Spleen (tissue), 7 donors: ENCODE measurements around the gene MYLK.

Experiments used
- POLR2AphosphoS5 ChIP-seq, 3 donors: sonication (generic); formaldehyde crosslinking; IDR thresholded peaks; one replicate each; pipeline ENCODE4 v1.5.1; 2017; ENCODE audit warnings: antibody characterized with exemption in 3 of 3
- TF ChIP-seq, protein P1 (sequence below), 11 experiments: fragments of 200-600 bp in 7 of 11; fragments of 450-650 bp in 4 of 11; sonication (generic) in 4 of 11; IDR thresholded peaks in 8 of 11; conservative IDR thresholded peaks in 3 of 11; 1 replicate in 7 of 11; 2 replicates in 4 of 11; pipeline versions ENCODE4 v1.4.0 to v1.8.0; 2016 to 2021; ENCODE audit warnings: antibody characterized with exemption in 11 of 11, inconsistent platforms in 4 of 11, mild to moderate bottlenecking in 1 of 11
- donor health status: DM: no; HTN: no; CAD: no; lungs with moderate emphysema.
- donor health status: DM: no; HTN: no; CAD: no.
- donor health status: DM: no; HTN: no; CAD: no.

DNA sequence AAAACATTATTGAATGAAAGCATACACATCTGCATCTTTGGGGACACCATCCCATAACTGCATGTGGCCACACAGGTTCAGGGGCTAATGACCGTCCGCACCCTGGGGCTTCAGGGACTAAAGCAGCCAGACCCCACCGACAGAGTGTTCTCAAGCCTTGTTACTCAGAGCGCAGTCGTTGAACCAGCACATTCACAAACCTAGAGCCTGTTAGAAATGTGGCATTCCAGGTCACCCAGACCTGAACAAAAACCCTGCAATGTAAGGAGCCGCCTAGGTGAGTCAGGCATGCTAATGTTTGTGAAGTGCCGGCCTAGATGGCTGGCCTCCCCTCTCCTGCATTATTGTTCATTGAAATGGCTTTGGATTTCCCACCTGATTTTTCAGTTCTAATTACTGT is 247.0 kb downstream of the MYLK start:
- no peak for TF ChIP-seq POLR2AphosphoS5 (IDR thresholded peaks at IDR 0.05)
- TF ChIP-seq, protein P1, sequence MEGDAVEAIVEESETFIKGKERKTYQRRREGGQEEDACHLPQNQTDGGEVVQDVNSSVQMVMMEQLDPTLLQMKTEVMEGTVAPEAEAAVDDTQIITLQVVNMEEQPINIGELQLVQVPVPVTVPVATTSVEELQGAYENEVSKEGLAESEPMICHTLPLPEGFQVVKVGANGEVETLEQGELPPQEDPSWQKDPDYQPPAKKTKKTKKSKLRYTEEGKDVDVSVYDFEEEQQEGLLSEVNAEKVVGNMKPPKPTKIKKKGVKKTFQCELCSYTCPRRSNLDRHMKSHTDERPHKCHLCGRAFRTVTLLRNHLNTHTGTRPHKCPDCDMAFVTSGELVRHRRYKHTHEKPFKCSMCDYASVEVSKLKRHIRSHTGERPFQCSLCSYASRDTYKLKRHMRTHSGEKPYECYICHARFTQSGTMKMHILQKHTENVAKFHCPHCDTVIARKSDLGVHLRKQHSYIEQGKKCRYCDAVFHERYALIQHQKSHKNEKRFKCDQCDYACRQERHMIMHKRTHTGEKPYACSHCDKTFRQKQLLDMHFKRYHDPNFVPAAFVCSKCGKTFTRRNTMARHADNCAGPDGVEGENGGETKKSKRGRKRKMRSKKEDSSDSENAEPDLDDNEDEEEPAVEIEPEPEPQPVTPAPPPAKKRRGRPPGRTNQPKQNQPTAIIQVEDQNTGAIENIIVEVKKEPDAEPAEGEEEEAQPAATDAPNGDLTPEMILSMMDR (IDR thresholded peaks at IDR 0.05 in 8 of 11, conservative IDR thresholded peaks at IDR 0.05 in 3 of 11), result no peak
